HepG2 (cell line): ENCODE data around the gene VWA7. TPM values are rescaled to one million over a fixed set of nuclear protein-coding genes. Genes with fewer than 3 reads are reported as not detected.

Experiments used
- CENPBD1 ChIP-seq: sonication (generic); formaldehyde crosslinking; IDR thresholded peaks from 2 replicates; pipeline ENCODE4 v1.8.0; 2022; ENCODE audit warnings: missing genetic modification reagents, low read depth, mild to moderate bottlenecking, borderline replicate concordance
- CHD4 ChIP-seq: fragments of 200-600 bp; sonication (generic); IDR thresholded peaks from 2 replicates; pipeline ENCODE4 v1.7.0; 2017; ENCODE audit warnings: mild to moderate bottlenecking, low read length, borderline replicate concordance
- EED ChIP-seq: sonication (generic); formaldehyde crosslinking; IDR thresholded peaks from 2 replicates; pipeline ENCODE4 v1.5.0; 2020; ENCODE audit warnings: mild to moderate bottlenecking, missing genetic modification reagents
- ELF1 ChIP-seq: sonication (generic); formaldehyde crosslinking; IDR thresholded peaks from 2 replicates; pipeline ENCODE4 v1.4.0; 2020; ENCODE audit warnings: missing genetic modification reagents
- EZH2 ChIP-seq: conservative IDR thresholded peaks from 2 replicates; pipeline ENCODE4 v1.6.1; 2012; ENCODE audit warnings: mild to moderate bottlenecking, low read depth, low read length, moderate library complexity
- FOXK1 ChIP-seq: sonication (generic); formaldehyde crosslinking; IDR thresholded peaks from 2 replicates; pipeline ENCODE4 v1.4.0; 2020; ENCODE audit warnings: low read depth, missing genetic modification reagents, borderline replicate concordance
- FOXP1 ChIP-seq, 2 experiments: fragments of 450-650 bp in 1 of 2; IDR thresholded peaks; 2 replicates each; pipeline ENCODE4 v1.6.1; 2017 to 2018; ENCODE audit warnings: antibody characterized with exemption in 1 of 2
- HDAC2 ChIP-seq: sonication (generic); formaldehyde crosslinking; IDR thresholded peaks from 2 replicates; pipeline ENCODE4 v1.4.0; 2020; ENCODE audit warnings: missing genetic modification reagents
- KAT8 ChIP-seq: IDR thresholded peaks from 2 replicates; pipeline ENCODE4 v1.6.1; 2016; ENCODE audit warnings: missing genetic modification reagents, missing compliant biosample characterization
- KLF12 ChIP-seq: sonication (generic); formaldehyde crosslinking; IDR thresholded peaks from 2 replicates; pipeline ENCODE4 v1.4.0; 2020; ENCODE audit warnings: missing genetic modification reagents, borderline replicate concordance
- NR2C2 ChIP-seq: sonication (generic); formaldehyde crosslinking; IDR thresholded peaks from 2 replicates; pipeline ENCODE4 v1.4.0; 2020; ENCODE audit warnings: missing genetic modification reagents, mild to moderate bottlenecking, moderate library complexity, borderline replicate concordance
- NR2F2 ChIP-seq: IDR thresholded peaks from 2 replicates; pipeline ENCODE4 v1.6.1; 2012; ENCODE audit warnings: low read depth, inconsistent platforms, borderline replicate concordance
- RAD21 ChIP-seq: fragments of 450-650 bp; formaldehyde crosslinking; IDR thresholded peaks from 2 replicates; pipeline ENCODE4 v1.5.0; 2020; ENCODE audit warnings: mild to moderate bottlenecking
- TBX2 ChIP-seq: sonication (generic); formaldehyde crosslinking; IDR thresholded peaks from 2 replicates; pipeline ENCODE4 v1.5.0; 2020; ENCODE audit warnings: missing genetic modification reagents, mild to moderate bottlenecking, borderline replicate concordance
- THRA ChIP-seq: sonication (generic); formaldehyde crosslinking; IDR thresholded peaks from 2 replicates; pipeline ENCODE4 v1.4.0; 2020; ENCODE audit warnings: missing genetic modification reagents, borderline replicate concordance
- ZBTB14 ChIP-seq: sonication (generic); formaldehyde crosslinking; IDR thresholded peaks from 2 replicates; pipeline ENCODE4 v1.4.0; 2020; ENCODE audit warnings: missing genetic modification reagents
- ZBTB43 ChIP-seq: sonication (generic); formaldehyde crosslinking; conservative IDR thresholded peaks from 2 replicates; pipeline ENCODE4 v1.4.0; 2020; ENCODE audit warnings: missing genetic modification reagents
- ZFP36L2 ChIP-seq: sonication (generic); formaldehyde crosslinking; IDR thresholded peaks from 2 replicates; pipeline ENCODE4 v1.4.0; 2020; ENCODE audit warnings: missing genetic modification reagents
- ZKSCAN5 ChIP-seq: sonication (generic); formaldehyde crosslinking; IDR thresholded peaks from 2 replicates; pipeline ENCODE4 v1.5.1; 2020; ENCODE audit warnings: mild to moderate bottlenecking, missing genetic modification reagents
- ZNF256 ChIP-seq: sonication (generic); formaldehyde crosslinking; conservative IDR thresholded peaks from 2 replicates; pipeline ENCODE4 v1.4.0; 2020; ENCODE audit warnings: missing genetic modification reagents
- ZNF652 ChIP-seq: IDR thresholded peaks from 2 replicates; pipeline ENCODE4 v1.6.1; 2016; ENCODE audit warnings: low read depth, borderline replicate concordance
- ZNF710 ChIP-seq: sonication (generic); formaldehyde crosslinking; IDR thresholded peaks from 2 replicates; pipeline ENCODE4 v1.5.0; 2020; ENCODE audit warnings: mild to moderate bottlenecking, missing genetic modification reagents, borderline replicate concordance
- ZNF790 ChIP-seq: sonication (generic); formaldehyde crosslinking; IDR thresholded peaks from 2 replicates; pipeline ENCODE4 v1.8.0; 2022; ENCODE audit warnings: missing genetic modification reagents, mild to moderate bottlenecking, borderline replicate concordance
- polyA plus RNA-seq, 8 experiments: library from polyadenylated mRNA; depleted of rRNA in 3 of 8; stranded (reverse) in 7 of 8; unstranded in 1 of 8; fragments of >200 nt; fragmentation: Illumina TruSeq in 4 of 8; extraction: Trizol in 4 of 8; gene quantifications; 2 replicates each; pipeline versions ENCODE4 v1.2.1 to v1.2.3, GENCODE V29; 2011 to 2016; ENCODE audit warnings: low read depth in 4 of 8, missing spikeins in 1 of 8, mixed read lengths in 1 of 8; ENCODE audit not compliant: insufficient read depth in 1 of 8
- total RNA-seq, 5 experiments: library from RNA; depleted of rRNA; stranded (reverse); fragments of >200 nt; fragmentation: Illumina TruSeq; extraction: Trizol; gene quantifications; 2 replicates each; pipeline ENCODE4 v1.2.3, GENCODE V29; 2016; ENCODE audit warnings: low read depth in 1 of 5

Gene VWA7
- total and polyA plus RNA-seq, 2 of the 13 experiments (the other 11 are each of a cell fraction or from before 2014, with no cell fraction given), result 0.86 to 3.3 TPM

GRCh38 chr6:31765910-31766794 is 11.0 kb downstream of the VWA7 start (continued):
- 0 out of 2 replicates have a peak, but pooled peaks have one; percentile 59 for TF ChIP-seq ZNF256
- TF ChIP-seq RAD21 (CRISPR knock-in tag), result 0 out of 2 replicates have a peak, but pooled peaks have one; percentile 8
- no peak for TF ChIP-seq NR2F2
- TF ChIP-seq FOXP1 (IDR thresholded peaks at IDR 0.05), result no peak
- no peak for TF ChIP-seq FOXP1 (CRISPR knock-in tag; IDR thresholded peaks at IDR 0.05)
- TF ChIP-seq CHD4, result no peak
- peak; percentile 56 for TF ChIP-seq KAT8 (CRISPR knock-in tag)
- no peak for TF ChIP-seq NR2C2
- TF ChIP-seq ZNF790 (CRISPR knock-in tag), result no peak; the same call in 1 of the 2 replicates
- TF ChIP-seq CENPBD1, result no peak
- no peak for TF ChIP-seq ZNF652 (CRISPR knock-in tag)
- no peak for TF ChIP-seq KLF12
- peak; percentile 75; the same call in 1 of the 2 replicates for TF ChIP-seq TBX2
- TF ChIP-seq EED (CRISPR knock-in tag), result no peak
- TF ChIP-seq ZBTB14 (CRISPR knock-in tag), result no peak
- TF ChIP-seq ELF1, result no peak
- peak; percentile 51; the same call in 1 of the 2 replicates for TF ChIP-seq ZNF710
- no peak for TF ChIP-seq ZFP36L2 (CRISPR knock-in tag)
- TF ChIP-seq ZBTB43 (CRISPR knock-in tag), result no peak
- TF ChIP-seq EZH2, result no peak
- TF ChIP-seq HDAC2 (CRISPR knock-in tag), result 0 out of 2 replicates have a peak, but pooled peaks have one; percentile 46
- peak; percentile 98 for TF ChIP-seq ZKSCAN5 (CRISPR knock-in tag)
- TF ChIP-seq FOXK1, result no peak
- 0 out of 2 replicates have a peak, but pooled peaks have one; percentile 22 for TF ChIP-seq THRA (CRISPR knock-in tag)
